Measurements from ENCODE around the gene TBCA. TPM values are rescaled to one million over a fixed set of nuclear protein-coding genes. Genes with fewer than 3 reads are reported as not detected.

The TBCA gene
- total RNA-seq, 1 experiment from 2014 or later, result 327 TPM

DNA sequence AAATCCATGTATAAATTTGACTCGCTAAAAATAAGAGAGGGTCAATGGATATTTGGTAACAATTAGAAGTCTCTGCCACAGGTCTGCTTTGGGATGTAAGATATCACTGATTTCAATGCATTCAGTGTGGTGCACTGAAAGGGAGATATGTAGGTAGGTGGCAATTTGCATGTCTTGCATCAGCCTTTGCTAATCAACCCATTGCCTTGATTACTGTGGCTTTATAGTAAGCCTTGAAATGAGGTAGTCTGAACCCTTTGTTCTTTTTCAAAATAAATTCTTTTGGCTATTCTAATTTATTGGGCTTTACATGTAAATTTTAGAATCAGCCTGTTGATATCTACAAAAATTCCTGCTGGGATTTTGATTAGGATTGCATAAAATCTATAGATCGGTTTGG is 15.8 kb upstream of the TBCA start (continued):
- TF ChIP-seq, protein P1, sequence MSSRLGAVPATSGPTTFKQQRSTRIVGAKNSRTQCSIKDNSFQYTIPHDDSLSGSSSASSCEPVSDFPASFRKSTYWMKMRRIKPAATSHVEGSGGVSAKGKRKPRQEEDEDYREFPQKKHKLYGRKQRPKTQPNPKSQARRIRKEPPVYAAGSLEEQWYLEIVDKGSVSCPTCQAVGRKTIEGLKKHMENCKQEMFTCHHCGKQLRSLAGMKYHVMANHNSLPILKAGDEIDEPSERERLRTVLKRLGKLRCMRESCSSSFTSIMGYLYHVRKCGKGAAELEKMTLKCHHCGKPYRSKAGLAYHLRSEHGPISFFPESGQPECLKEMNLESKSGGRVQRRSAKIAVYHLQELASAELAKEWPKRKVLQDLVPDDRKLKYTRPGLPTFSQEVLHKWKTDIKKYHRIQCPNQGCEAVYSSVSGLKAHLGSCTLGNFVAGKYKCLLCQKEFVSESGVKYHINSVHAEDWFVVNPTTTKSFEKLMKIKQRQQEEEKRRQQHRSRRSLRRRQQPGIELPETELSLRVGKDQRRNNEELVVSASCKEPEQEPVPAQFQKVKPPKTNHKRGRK (CRISPR knock-in tag; IDR thresholded peaks at IDR 0.05; ENCODE audit: borderline replicate concordance), result no peak
- TF ChIP-seq, protein P2, sequence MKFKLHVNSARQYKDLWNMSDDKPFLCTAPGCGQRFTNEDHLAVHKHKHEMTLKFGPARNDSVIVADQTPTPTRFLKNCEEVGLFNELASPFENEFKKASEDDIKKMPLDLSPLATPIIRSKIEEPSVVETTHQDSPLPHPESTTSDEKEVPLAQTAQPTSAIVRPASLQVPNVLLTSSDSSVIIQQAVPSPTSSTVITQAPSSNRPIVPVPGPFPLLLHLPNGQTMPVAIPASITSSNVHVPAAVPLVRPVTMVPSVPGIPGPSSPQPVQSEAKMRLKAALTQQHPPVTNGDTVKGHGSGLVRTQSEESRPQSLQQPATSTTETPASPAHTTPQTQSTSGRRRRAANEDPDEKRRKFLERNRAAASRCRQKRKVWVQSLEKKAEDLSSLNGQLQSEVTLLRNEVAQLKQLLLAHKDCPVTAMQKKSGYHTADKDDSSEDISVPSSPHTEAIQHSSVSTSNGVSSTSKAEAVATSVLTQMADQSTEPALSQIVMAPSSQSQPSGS (CRISPR knock-in tag; IDR thresholded peaks at IDR 0.05; ENCODE audit: borderline replicate concordance, low read depth), result no peak
- no peak for TF ChIP-seq FOXJ3 (CRISPR knock-in tag; IDR thresholded peaks at IDR 0.05; ENCODE audit: borderline replicate concordance)

DNA sequence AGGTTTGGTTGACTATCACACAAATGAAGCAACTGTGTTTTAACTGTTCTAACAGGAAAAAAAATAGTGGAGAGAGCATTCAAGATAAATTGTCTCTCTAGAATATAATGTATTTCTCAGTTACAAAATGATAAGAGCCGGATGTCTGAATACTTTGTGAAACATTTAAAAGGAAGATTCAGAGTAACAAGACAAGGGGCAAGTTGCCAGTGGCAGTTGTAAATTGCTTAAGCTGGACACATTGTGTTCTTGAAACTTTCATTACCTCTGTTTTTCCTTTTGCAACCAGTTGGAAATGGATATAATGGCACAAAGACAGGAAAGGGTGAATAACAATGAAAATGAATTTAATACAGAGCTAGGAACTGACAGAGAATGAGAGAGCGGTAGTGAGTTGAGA is 15.2 kb upstream of the TBCA start:
- POLR2A ChIA-PET, result no interaction called here
- no peak overlapping the region for H3K27ac Mint-ChIP-seq
- peaks cover 11% of the 10 kb centered on the region for H3K4me1 Mint-ChIP-seq
- CTCF ChIA-PET, result no interaction called here
- peaks cover 2% of the 10 kb centered on the region; the same call in 1 of the 2 replicates for H3K27me3 Mint-ChIP-seq (ENCODE audit: low read depth)
- TF ChIP-seq, protein P2 (CRISPR knock-in tag; IDR thresholded peaks at IDR 0.05; ENCODE audit: borderline replicate concordance, low read depth), result no peak
- TF ChIP-seq, protein P3, sequence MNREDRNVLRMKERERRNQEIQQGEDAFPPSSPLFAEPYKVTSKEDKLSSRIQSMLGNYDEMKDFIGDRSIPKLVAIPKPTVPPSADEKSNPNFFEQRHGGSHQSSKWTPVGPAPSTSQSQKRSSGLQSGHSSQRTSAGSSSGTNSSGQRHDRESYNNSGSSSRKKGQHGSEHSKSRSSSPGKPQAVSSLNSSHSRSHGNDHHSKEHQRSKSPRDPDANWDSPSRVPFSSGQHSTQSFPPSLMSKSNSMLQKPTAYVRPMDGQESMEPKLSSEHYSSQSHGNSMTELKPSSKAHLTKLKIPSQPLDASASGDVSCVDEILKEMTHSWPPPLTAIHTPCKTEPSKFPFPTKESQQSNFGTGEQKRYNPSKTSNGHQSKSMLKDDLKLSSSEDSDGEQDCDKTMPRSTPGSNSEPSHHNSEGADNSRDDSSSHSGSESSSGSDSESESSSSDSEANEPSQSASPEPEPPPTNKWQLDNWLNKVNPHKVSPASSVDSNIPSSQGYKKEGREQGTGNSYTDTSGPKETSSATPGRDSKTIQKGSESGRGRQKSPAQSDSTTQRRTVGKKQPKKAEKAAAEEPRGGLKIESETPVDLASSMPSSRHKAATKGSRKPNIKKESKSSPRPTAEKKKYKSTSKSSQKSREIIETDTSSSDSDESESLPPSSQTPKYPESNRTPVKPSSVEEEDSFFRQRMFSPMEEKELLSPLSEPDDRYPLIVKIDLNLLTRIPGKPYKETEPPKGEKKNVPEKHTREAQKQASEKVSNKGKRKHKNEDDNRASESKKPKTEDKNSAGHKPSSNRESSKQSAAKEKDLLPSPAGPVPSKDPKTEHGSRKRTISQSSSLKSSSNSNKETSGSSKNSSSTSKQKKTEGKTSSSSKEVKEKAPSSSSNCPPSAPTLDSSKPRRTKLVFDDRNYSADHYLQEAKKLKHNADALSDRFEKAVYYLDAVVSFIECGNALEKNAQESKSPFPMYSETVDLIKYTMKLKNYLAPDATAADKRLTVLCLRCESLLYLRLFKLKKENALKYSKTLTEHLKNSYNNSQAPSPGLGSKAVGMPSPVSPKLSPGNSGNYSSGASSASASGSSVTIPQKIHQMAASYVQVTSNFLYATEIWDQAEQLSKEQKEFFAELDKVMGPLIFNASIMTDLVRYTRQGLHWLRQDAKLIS (CRISPR knock-in tag; IDR thresholded peaks at IDR 0.05; ENCODE audit: borderline replicate concordance), result no peak
- TF ChIP-seq, protein P4, sequence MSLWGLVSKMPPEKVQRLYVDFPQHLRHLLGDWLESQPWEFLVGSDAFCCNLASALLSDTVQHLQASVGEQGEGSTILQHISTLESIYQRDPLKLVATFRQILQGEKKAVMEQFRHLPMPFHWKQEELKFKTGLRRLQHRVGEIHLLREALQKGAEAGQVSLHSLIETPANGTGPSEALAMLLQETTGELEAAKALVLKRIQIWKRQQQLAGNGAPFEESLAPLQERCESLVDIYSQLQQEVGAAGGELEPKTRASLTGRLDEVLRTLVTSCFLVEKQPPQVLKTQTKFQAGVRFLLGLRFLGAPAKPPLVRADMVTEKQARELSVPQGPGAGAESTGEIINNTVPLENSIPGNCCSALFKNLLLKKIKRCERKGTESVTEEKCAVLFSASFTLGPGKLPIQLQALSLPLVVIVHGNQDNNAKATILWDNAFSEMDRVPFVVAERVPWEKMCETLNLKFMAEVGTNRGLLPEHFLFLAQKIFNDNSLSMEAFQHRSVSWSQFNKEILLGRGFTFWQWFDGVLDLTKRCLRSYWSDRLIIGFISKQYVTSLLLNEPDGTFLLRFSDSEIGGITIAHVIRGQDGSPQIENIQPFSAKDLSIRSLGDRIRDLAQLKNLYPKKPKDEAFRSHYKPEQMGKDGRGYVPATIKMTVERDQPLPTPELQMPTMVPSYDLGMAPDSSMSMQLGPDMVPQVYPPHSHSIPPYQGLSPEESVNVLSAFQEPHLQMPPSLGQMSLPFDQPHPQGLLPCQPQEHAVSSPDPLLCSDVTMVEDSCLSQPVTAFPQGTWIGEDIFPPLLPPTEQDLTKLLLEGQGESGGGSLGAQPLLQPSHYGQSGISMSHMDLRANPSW (CRISPR knock-in tag; conservative IDR thresholded peaks at IDR 0.05; ENCODE audit: low read depth), result no peak
- TF ChIP-seq CREM (CRISPR knock-in tag; IDR thresholded peaks at IDR 0.05), result no peak
- TF ChIP-seq, protein P1 (CRISPR knock-in tag; IDR thresholded peaks at IDR 0.05; ENCODE audit: borderline replicate concordance), result no peak
- TF ChIP-seq NR2C2 (CRISPR knock-in tag; IDR thresholded peaks at IDR 0.05), result no peak
- no peak for TF ChIP-seq FOXJ3 (CRISPR knock-in tag; IDR thresholded peaks at IDR 0.05; ENCODE audit: borderline replicate concordance)
- TF ChIP-seq, protein P5, sequence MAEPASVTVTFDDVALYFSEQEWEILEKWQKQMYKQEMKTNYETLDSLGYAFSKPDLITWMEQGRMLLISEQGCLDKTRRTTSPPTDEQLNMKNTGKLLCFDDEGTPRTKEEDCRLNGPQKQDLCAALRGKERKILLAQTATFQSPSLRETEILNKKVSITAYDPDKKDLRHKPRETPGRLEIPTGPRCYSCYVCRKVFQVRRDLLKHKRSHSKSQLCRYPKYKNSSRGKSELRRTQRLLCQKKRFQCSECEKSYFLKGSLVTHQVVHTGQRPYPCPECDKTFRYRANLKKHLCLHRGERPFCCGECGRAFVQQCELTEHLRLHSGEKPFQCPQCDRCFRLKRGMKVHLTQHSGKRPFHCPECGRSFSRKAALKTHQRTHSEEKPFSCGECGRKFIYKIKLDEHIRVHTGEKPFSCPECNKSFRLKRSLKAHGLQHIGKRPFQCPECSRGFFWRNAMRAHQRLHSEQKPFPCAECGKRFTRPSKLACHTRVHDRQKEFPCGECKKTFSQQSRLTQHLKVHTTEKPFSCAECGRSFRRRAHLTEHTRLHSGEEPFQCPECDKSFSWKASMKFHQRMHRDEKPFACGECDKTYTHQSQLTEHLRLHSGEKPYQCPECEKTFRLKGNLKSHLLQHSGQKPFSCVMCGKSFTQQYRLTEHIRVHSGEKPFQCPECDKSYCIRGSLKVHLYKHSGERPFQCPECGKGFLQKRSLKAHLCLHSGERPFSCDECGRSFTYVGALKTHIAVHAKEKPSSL (CRISPR knock-in tag; conservative IDR thresholded peaks at IDR 0.05), result no peak
- DNase-seq (ENCODE audit: low spot score) (no peak), ATAC-seq (no peak)
- H3K4me3 Mint-ChIP-seq, result no peak overlapping the region
- peaks cover 9% of the 10 kb centered on the region for H3K36me3 Mint-ChIP-seq
- peaks cover 17% of the 10 kb centered on the region for H3K9me3 Mint-ChIP-seq

Data from WTC11 (cell line).